Spinal cord (tissue), 10 donors: ENCODE data around the gene EXOC3. TPM values are rescaled to one million over a fixed set of nuclear protein-coding genes. Genes with fewer than 3 reads are reported as not detected.
"Not testable (repeated sequence)": the region's sequence is repeated elsewhere in the genome, so short reads cannot be mapped to it uniquely, and the experiment has no call there.

ENCODE experiments used
- DNase-seq, 6 donors: peaks; one replicate each; pipeline versions ENCODE4 v3.0.0 to v3.0.0-alpha.2; 2013 to 2015; ENCODE audit warnings: low spot score in 6 of 6, low read depth in 4 of 6
- H3K27ac ChIP-seq: one replicate; pipeline ENCODE4 v1.5.1; 2013; ENCODE audit warnings: low read depth, low read length, control low read depth
- H3K27me3 ChIP-seq: one replicate; pipeline ENCODE4 v1.6.1; 2013; ENCODE audit warnings: low read length; ENCODE audit not compliant: control insufficient read depth, insufficient read depth
- H3K36me3 ChIP-seq: one replicate; pipeline ENCODE4 v1.6.1; 2013; ENCODE audit warnings: low read length; ENCODE audit not compliant: control insufficient read depth, insufficient read depth
- H3K4me1 ChIP-seq: one replicate; pipeline ENCODE4 v1.6.1; 2013; ENCODE audit warnings: low read length; ENCODE audit not compliant: control insufficient read depth, insufficient read depth
- H3K4me3 ChIP-seq: one replicate; pipeline ENCODE4 v1.5.1; 2013; ENCODE audit warnings: low read depth, low read length, control low read depth
- H3K9me3 ChIP-seq: one replicate; pipeline ENCODE4 v1.6.1; 2013; ENCODE audit warnings: low read length; ENCODE audit not compliant: control insufficient read depth, insufficient read depth
- WGBS: methylation state at CpG from one replicate; pipeline ENCODE4 v1.1.5; 2013; ENCODE audit warnings: missing lambda C conversion rate; ENCODE audit not compliant: insufficient coverage; 5-methylcytosine and 5-hydroxymethylcytosine counted together
- polyA plus RNA-seq, 2 donors: library from polyadenylated mRNA; unstranded; fragments of 120-200 nt; gene quantifications; one replicate each; pipeline ENCODE4 v1.2.1, GENCODE V29; 2013; ENCODE audit not compliant: insufficient read length in 2 of 2
- total RNA-seq, 2 donors: library from RNA; depleted of rRNA in 1 of 2; stranded (reverse); fragments of 120-200 nt in 1 of 2; fragments of >200 nt in 1 of 2; gene quantifications; one replicate each; pipeline versions ENCODE4 v1.2.3 to v1.2.4, GENCODE V29; 2013 to 2014
- donor health status: healthy.

Gene EXOC3
- total and polyA plus RNA-seq, 4 donors = 29.7 to 68.6 (median 53.0) TPM

GRCh38 chr5:399296-400281, 43.4 kb upstream of the EXOC3 start:
- 29% methylated on average over 40 of the region's 45 CpGs for WGBS
- peaks cover 28% of the 10 kb centered on the region for H3K4me1 ChIP-seq
- H3K36me3 ChIP-seq = peaks cover 17% of the 10 kb centered on the region
- no peaks in the 10 kb centered on the region for H3K9me3 ChIP-seq
- peak overlapping the region; percentile 2 for H3K4me3 ChIP-seq
- peak overlapping the region; percentile 73 for H3K27ac ChIP-seq
- DNase-seq = peak; percentile 21 to 91 (median 59)
- H3K27me3 ChIP-seq = peaks cover 2% of the 10 kb centered on the region

DNA sequence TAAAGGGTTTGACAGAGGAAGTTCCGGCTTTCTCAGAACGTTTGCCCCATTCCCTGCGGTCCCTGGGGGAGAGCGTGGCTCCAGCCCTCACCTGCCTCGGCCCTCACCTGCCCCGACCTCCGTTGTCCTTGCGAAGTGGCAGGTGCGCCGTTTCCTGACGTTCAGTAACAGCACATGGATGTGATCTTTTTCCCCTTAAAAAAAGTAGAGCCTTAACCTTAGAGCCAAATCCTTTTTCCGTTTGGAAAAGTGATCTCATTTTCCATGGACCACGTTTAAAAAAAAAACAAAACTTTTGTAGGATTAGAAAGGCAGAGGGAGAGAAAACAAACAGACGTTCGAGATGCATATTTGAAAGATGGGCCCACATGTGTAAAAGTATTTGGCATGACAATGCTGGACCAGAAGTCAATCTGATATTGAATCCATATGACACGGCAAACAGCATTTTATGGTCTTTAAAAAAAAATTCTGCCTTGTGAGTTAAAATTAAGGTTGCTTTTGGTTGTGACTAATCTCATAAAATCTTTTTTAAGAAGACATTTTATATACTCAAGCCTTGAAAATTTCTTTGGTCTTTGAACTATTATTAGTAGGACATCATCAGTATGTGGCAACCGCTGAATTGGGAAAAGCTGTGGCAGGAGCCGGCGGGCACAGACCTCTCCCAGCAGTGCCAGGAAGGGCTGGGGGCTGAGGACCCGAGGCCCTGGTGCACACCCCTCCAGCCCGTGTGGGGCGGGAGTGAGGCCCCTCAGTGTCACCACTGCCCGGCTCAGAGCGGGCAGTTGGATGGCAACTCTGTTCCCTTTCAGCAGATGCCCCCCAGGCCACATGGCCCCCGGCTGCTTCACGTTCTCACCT, 42.5 kb upstream of the EXOC3 start:
- H3K27ac ChIP-seq = peak overlapping the region; percentile 69
- 55% methylated on average over 20 of the region's 26 CpGs for WGBS
- peak overlapping the region; percentile 2 for H3K4me3 ChIP-seq
- DNase-seq = no peak
- H3K36me3 ChIP-seq = peaks cover 17% of the 10 kb centered on the region
- H3K9me3 ChIP-seq = no peaks in the 10 kb centered on the region
- H3K4me1 ChIP-seq = peaks cover 24% of the 10 kb centered on the region
- peaks cover 2% of the 10 kb centered on the region for H3K27me3 ChIP-seq

DNA sequence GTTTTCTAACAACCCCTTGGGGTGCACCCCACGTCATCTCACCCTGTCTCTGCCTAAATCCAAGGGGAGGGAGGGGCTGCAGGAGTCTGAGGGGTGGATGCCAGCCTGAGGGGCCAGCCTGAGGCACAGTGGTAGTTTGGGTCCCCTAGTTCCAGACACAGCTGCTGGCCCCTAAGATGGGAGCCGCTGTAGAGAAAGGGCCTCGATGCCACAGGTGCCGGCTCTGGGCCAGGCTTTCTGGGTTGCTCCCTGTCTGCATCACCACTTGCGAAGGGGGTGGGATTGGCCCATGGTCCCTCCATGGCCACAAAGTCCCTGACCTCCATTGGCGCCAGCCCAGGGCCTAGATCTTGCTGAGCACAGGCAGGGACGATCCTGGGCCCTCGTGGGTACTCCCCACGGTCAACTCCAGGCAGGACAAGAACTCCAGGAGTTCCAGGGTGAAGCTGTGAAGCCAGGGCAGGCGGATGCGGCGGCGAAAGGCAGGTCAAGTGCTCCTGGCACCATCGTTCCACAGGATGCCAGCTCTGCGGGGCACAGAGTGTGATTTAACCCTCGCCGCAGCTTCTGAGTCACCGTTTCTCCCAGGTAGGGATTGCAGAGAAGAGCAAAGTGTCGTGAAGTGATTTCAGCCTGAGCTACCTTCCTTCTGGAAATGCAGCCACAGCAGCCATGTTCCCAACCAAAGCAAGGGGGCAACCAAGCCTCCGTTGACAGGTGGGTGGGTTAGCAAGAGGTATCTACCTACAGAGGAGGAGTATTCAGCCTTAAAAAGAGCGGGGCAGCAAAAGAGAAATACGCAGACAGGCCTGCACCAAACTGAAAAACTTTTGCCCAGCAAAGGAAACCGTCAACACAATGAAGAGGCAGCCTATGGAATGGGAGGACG, 41.6 kb upstream of the EXOC3 start:
- peaks cover 24% of the 10 kb centered on the region for H3K4me1 ChIP-seq
- no peaks in the 10 kb centered on the region for H3K9me3 ChIP-seq
- H3K4me3 ChIP-seq = no peak overlapping the region
- WGBS = 90% methylated on average over 21 of the region's 24 CpGs
- DNase-seq = no peak
- H3K36me3 ChIP-seq = peaks cover 13% of the 10 kb centered on the region
- peaks cover 2% of the 10 kb centered on the region for H3K27me3 ChIP-seq
- H3K27ac ChIP-seq = no peak overlapping the region

- not testable (repeated sequence) for H3K4me3 ChIP-seq, H3K9me3 ChIP-seq, H3K27me3 ChIP-seq, DNase-seq, H3K27ac ChIP-seq
- 94% methylated on average over 16 of the region's 17 CpGs for WGBS
- H3K36me3 ChIP-seq = peaks cover 13% of the 10 kb centered on the region
- peaks cover 24% of the 10 kb centered on the region for H3K4me1 ChIP-seq
Measured at GRCh38 chr5:402219-402614, 40.8 kb upstream of the EXOC3 start.

DNA sequence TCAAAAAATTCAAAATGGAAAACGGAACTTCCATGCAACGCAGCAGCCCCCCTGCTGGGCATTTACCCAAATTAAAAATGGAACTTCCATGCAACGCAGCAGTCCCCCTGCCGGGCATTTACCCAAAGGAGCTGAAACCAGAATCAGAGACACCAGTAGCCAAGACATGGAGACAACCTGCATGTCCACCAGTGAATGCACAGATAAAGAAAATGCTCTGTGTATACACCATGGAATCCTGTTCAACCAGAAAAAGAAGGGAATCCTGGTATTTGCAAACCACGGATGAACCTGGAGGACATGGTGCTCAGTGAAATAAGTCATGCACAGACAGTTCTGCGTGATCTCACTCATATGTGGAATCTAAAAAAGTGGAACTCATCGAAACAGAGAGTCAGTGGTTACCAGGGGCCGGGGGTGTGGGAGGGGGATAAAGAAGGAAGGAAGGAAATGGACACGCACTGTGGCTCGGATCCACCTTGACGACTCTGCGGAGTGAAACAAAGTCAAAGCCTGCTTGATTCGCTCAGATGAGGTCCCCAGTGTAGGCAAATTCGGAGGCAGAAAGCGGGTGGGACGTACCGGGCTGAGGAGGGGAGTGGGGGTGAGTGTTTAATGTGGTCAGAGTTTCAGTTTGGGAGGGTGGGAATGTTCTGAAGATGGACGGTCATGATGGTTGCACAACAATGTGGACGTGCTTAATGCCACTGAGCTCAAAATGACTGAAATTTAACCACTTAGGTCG, 40.2 kb upstream of the EXOC3 start:
- Histone ChIP-seq H3K4me1 (peaks cover 24% of the 10 kb centered on the region), H3K27me3 (peaks cover 2% of the 10 kb centered on the region), H3K9me3 (no peaks in the 10 kb centered on the region), H3K4me3 (no peak overlapping the region), H3K27ac (no peak overlapping the region), H3K36me3 (peaks cover 13% of the 10 kb centered on the region)
- 96% methylated on average over 19 of the region's 20 CpGs for WGBS
- no peak for DNase-seq

GRCh38 chr5:403995-404394, 39.0 kb upstream of the EXOC3 start:
- H3K36me3 ChIP-seq = peaks cover 6% of the 10 kb centered on the region
- H3K27me3 ChIP-seq = peaks cover 2% of the 10 kb centered on the region
- H3K4me3 ChIP-seq = no peak overlapping the region
- 93% methylated on average over 10 of the region's 11 CpGs for WGBS
- H3K27ac ChIP-seq = no peak overlapping the region
- H3K9me3 ChIP-seq = no peaks in the 10 kb centered on the region
- no peak for DNase-seq
- H3K4me1 ChIP-seq = peaks cover 18% of the 10 kb centered on the region

DNA sequence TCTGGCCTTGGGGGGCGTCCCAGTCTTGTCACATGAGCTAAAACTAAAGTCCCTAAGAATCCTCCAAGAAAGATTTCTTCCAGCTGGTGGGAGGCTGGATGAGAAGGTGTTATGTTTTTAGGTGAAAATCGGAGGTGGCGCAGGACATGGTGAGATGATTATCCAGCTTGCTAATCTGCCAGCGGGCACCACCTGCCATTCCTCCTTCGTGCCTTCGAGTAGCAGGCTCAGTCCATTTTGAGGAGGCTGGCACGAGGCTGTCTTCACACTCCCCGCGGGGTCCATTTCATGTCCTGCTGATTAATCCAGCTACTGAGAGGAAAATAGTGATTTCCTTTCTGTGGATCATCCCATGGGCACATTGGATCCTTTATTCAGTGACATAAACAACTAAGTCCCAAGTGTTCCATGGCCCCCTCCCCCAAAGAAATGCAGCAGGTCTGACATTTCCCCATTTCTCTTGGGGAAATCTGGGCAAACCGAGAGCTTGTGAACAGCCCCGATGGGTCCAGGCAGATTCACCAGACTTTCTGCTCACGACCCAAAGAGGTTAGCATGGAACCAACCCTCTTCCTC, 38.2 kb upstream of the EXOC3 start:
- Histone ChIP-seq H3K36me3 (peaks cover 5% of the 10 kb centered on the region), H3K27me3 (peaks cover 2% of the 10 kb centered on the region), H3K27ac (no peak overlapping the region), H3K4me3 (no peak overlapping the region), H3K9me3 (no peaks in the 10 kb centered on the region), H3K4me1 (peaks cover 11% of the 10 kb centered on the region)
- no peak for DNase-seq
- WGBS = 90% methylated on average over 11 of the region's 12 CpGs

- no peak overlapping the region for H3K27ac ChIP-seq
- peaks cover 2% of the 10 kb centered on the region for H3K27me3 ChIP-seq
- H3K36me3 ChIP-seq = peaks cover 5% of the 10 kb centered on the region
- peaks cover 4% of the 10 kb centered on the region for H3K4me1 ChIP-seq
- WGBS = 78% methylated on average over 13 of the region's 18 CpGs
- H3K9me3 ChIP-seq = no peaks in the 10 kb centered on the region
- H3K4me3 ChIP-seq = no peak overlapping the region
- no peak for DNase-seq
Measured at GRCh38 chr5:405421-405820, 37.6 kb upstream of the EXOC3 start.
